GM19035 (cell line): ENCODE results near the gene ZBTB49.

ENCODE experiments used
- ATAC-seq: cut with Tn5 transposase; IDR thresholded peaks from one replicate; pipeline ENCODE4 v1.9.1; 2021; ENCODE audit not compliant: unreplicated experiment

ZBTB49 gene

GRCh38 chr4:4281787-4282186, 8.3 kb upstream of the ZBTB49 start:
- ATAC-seq = no peak

DNA sequence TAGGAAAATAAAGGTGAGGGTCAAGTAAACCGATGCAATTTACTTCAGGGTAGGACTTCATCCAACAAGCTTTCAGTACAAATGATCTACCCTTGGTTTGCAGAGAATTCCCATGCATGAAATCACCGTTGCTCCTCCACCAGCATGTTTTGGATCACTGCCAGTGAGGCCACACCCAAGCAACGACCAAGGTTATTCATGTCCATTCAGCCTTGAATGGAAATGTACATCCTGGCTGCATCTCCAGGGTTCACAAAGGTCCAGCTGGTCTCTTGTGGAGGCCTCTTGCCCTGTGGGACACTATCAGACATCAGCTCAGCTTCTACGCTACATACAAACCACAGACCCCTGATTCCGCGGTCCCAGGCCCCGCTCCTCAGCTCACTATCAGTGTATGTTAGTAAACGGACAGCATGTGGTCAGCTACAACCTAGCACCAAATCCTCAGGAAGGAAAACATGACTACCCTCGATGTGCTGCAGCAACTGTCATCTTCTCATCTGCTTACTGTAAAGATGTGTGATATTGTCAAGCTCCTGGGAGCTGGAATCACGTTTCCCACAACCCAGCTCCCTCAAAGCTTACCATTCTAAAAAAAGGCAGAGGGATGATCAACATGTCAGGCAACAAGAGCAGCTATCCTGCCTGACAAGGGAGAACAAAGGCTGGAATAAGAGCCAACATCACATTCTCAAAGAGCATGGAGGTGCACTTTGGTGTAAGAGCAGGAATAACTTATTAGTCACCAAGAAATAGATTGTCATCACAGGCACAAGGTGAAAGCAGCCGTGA, 5.0 kb upstream of the ZBTB49 start:
- ATAC-seq = no peak

GRCh38 chr4:4288098-4288497, 2.0 kb upstream of the ZBTB49 start:
- no peak for ATAC-seq

- no peak for ATAC-seq
Measured at GRCh38 chr4:4289055-4289454, 996 bp upstream of the ZBTB49 start.

- ATAC-seq = peak; percentile 17
Measured at GRCh38 chr4:4289597-4289940, 482 bp upstream of the ZBTB49 start.

DNA sequence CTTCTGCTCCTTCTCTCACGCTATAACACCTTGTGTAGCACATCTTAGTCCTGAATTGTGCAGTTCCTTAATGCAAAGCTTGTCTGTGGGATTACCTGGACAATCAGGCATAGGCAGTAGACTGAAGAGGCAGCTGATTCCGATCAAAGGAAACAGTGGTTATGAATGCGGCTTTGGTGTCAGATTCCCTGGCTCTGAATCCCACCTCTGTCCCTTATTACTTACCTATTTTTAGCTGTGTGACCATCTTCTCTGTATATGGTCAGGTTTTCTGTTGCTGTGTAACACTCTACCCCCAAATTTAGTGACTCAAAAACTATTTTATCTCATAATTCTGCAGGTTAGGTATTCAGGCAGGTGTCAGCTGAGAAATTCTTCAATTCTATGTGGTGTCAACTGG, 3.2 kb downstream of the ZBTB49 start:
- no peak for ATAC-seq

DNA sequence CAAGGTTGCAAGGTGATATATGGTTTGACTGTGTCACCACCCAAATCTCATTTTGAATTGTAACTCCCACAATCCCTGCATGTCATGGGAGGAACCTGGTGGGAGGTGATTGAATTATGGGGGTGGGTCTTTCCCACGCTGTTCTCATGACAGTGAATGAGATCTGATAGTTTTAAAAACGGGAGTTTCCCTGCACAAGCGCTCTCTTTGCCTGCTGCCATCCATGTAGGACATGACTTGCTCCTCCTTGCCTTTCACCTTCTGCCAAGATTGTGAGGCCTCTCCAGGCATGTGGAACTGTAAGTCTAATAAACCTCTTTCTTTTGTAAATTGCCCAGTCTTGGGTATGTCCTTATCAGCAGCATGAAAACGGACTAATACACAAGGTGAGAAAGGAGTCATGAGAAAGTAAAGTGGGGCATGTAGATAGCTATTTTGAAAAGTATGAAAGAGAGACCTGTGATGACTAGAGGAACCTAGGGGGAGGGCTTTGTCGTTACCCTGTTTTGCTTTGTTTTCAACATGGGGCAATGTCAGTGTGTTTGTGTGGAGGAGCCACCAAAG, 6.3 kb downstream of the ZBTB49 start:
- no peak for ATAC-seq

GRCh38 chr4:4299006-4299405, 9.0 kb downstream of the ZBTB49 start:
- no peak for ATAC-seq

GRCh38 chr4:4302001-4302400, 11.9 kb downstream of the ZBTB49 start:
- no peak for ATAC-seq

DNA sequence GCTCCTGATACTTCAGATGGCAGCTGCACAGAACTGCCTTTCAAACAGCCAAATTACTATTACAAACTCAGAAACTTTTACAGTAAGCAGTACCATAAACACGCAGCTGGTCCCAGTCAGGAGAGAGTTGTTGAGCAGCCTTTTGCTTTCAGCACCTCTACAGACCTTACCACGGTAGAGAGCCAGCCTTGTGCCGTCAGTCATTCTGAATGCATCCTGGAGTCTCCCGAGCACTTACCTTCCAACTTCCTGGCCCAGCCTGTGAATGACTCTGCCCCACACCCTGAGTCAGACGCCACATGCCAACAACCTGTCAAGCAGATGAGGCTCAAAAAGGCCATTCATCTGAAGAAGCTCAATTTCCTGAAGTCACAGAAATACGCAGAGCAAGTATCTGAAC, 12.4 kb downstream of the ZBTB49 start:
- no peak for ATAC-seq

DNA sequence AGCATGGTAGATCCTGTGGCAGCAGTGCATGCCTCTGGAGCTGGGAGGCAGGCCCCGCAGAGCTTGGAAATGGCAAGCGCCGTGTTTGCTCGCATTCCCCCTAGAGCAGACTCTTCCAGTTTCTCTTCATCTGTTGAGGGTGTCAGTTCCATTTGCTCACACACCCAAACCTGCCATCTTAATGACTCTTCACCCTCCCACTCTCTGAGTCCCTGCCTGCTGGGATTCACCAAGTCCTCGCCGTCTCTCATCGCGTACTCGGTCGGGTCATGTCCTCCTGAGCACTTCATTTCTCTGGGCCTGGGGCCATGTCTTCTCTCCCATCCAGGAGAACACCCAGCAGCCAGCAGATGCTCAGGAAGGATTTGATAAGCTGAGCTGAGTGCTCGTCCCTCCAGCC, 16.9 kb downstream of the ZBTB49 start:
- ATAC-seq = no peak

DNA sequence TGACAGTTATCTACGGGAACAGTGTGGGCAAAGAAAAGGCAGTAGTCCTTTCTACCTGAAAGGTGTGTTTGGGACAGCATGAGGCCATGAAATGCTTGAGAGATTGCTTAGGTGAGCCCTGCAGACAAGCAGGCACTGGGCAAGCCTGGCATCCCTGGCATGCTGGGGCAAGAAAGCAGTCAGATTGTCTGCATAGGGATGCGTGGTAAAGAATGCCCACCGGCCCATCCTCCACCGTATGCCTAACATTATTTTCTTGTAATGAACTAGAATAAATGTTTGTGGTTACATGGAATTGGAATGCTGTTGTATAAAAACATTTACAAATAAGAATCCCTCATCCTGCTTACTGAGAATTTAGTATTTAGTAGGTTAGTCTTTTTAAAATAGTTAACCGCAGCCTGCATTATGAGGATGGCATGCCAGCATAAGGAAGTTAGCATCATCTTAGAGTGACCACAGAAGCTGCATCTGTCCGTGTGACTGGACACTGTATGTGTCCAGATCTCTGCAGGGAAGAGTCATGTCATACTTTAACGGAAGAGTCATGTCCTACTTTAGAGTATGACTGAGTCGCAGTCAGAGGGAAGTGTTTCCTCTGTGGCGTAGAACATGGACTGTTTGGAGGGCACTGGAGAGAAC, 18.9 kb downstream of the ZBTB49 start:
- no peak for ATAC-seq

GRCh38 chr4:4311193-4311592, 21.1 kb downstream of the ZBTB49 start:
- ATAC-seq = no peak

GRCh38 chr4:4315461-4316149, 25.6 kb downstream of the ZBTB49 start:
- no peak for ATAC-seq

- ATAC-seq = no peak
Measured at GRCh38 chr4:4316150-4316495, 26.1 kb downstream of the ZBTB49 start.

- no peak for ATAC-seq
Measured at GRCh38 chr4:4317496-4318232, 27.6 kb downstream of the ZBTB49 start.

DNA sequence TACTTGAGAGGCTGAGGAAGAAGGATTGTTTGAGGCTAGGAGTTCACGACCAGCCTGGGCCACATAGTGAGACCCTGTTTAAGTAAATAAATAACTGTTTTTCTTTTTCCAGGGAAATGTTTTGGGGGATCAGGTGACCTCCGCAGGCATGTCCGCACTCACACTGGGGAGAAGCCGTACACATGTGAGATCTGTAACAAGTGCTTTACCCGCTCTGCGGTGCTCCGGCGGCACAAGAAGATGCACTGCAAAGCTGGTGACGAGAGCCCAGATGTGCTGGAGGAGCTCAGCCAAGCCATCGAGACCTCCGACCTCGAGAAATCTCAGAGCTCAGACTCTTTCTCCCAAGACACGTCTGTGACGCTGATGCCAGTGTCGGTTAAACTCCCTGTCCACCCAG, 30.5 kb downstream of the ZBTB49 start:
- no peak for ATAC-seq

DNA sequence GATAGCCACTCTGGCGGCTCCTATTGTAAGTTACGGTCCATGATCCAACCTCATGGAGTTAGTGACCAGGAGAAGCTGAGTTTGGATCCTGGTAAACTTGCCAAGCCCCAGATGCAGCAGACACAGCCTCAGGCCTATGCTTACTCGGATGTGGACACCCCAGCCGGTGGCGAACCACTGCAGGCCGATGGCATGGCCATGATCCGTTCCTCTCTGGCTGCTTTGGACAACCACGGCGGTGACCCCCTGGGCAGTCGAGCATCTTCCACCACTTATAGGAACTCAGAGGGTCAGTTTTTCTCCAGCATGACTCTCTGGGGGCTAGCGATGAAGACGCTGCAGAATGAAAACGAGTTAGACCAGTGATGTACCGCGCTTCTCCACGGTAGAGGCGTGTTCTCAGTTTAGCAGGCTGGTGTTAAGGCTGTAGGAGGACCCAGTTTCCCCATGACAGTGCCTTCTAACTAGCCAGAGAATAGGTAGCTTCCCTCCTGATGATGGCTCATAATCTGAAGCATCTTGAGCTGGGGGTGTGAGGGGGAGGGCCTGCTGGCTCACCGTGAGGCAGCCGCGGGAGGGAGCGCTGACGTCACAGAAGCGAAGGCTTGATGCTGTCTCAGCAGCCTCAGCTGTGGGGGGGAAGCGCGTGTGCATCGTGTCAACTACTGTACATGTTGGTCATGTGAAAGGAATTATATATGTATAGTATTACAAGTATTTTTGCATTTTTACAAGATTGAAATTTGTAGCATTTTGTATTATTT, 31.1 kb downstream of the ZBTB49 start:
- no peak for ATAC-seq

GRCh38 chr4:4321951-4322688, 32.1 kb downstream of the ZBTB49 start:
- no peak for ATAC-seq
